Stimulated activated effector memory CD8-positive, alpha-beta T cell treated with anti-CD3 and anti-CD28 coated beads, Interleukin-12 subunit alpha, Interleukin-12 subunit beta, amount 100 ng/mL, for 72 hours (primary cell): ENCODE data around the gene PTPN23.
"Not testable (repeated sequence)": the region's sequence is repeated elsewhere in the genome, so short reads cannot be mapped to it uniquely, and the experiment has no call there.

Source experiments
- ATAC-seq: fragments of 150-1000 bp; cut with Tn5 transposase; 2 replicates; pipeline ENCODE4 v1.10.0; 2021
- DNase-seq, 2 donors: peaks; one replicate each; pipeline ENCODE4 v3.0.0; 2021 to 2022; ENCODE audit warnings: low spot score in 2 of 2
- H3K27ac Mint-ChIP-seq: one replicate; pipeline ENCODE4 v1.8.0; 2022; ENCODE audit warnings: mild to moderate bottlenecking, mixed read lengths
- H3K36me3 Mint-ChIP-seq: one replicate; pipeline ENCODE4 v1.8.0; 2022; ENCODE audit warnings: mild to moderate bottlenecking, mixed read lengths
- H3K4me1 Mint-ChIP-seq: one replicate; pipeline ENCODE4 v1.8.0; 2022; ENCODE audit warnings: mixed read lengths
- H3K4me3 Mint-ChIP-seq: one replicate; pipeline ENCODE4 v1.8.0; 2022; ENCODE audit warnings: mild to moderate bottlenecking, mixed read lengths
- H3K9me3 Mint-ChIP-seq: one replicate; pipeline ENCODE4 v1.8.0; 2022; ENCODE audit warnings: mixed read lengths

The PTPN23 gene

DNA sequence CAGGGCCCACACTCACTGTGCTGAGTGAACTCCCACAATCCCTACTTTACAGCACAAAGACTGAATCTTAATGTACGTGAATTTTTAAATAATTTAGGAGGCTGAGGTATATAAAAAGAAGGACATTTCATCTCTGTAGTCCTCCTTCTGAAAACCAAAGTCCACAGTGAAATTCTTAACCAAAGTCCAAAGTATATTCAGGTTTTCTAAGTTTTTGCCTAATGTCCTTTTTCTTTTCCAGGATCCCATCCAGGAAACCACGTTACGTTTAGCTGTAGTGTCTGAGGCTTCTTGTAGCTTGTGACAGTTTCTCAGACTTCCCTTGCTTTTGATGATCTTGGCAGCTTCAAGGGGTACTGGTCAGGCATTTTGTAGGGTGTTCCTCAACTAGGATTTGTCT is 50.4 kb downstream of the PTPN23 start:
- no peak for DNase-seq
- H3K4me3 Mint-ChIP-seq = no peak overlapping the region
- no peaks in the 10 kb centered on the region for H3K9me3 Mint-ChIP-seq
- ATAC-seq = no peak
- H3K36me3 Mint-ChIP-seq = peaks cover 40% of the 10 kb centered on the region
- H3K27ac Mint-ChIP-seq = peak overlapping the region; percentile 53
- H3K4me1 Mint-ChIP-seq = peaks cover 7% of the 10 kb centered on the region

DNA sequence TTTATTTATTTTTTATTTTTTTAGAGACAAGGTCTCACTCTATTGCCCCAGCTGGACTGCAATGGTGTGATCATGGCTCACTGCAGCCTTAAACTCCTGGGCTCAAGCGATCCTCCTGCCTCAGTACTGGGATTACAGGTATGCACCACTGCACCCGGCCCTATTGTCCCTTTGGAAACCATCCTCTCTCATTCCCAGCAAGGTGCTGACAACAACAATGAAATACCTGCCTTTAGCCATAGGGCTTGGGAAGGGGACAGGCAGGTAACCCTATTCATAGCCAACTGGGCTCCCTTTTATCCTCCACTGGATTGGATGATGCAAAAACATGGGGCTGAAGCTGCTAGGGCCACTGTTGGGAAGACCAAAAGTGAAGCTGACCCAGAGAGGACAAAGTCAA is 51.9 kb downstream of the PTPN23 start:
- Mint-ChIP-seq H3K4me3 (no peak overlapping the region), H3K27ac (peak overlapping the region; percentile 0), H3K36me3 (peaks cover 49% of the 10 kb centered on the region), H3K9me3 (no peaks in the 10 kb centered on the region), H3K4me1 (peaks cover 7% of the 10 kb centered on the region)
- ATAC-seq = no peak
- DNase-seq = no peak

GRCh38 chr3:47433796-47434195 is 53.0 kb downstream of the PTPN23 start:
- ATAC-seq = no peak
- H3K36me3 Mint-ChIP-seq = peaks cover 59% of the 10 kb centered on the region
- no peak for DNase-seq
- no peaks in the 10 kb centered on the region for H3K9me3 Mint-ChIP-seq
- H3K27ac Mint-ChIP-seq = peak overlapping the region; percentile 0
- peaks cover 7% of the 10 kb centered on the region for H3K4me1 Mint-ChIP-seq
- H3K4me3 Mint-ChIP-seq = no peak overlapping the region

GRCh38 chr3:47434849-47435248 is 54.0 kb downstream of the PTPN23 start:
- no peak overlapping the region for H3K4me3 Mint-ChIP-seq
- ATAC-seq (no peak), DNase-seq (no peak)
- peaks cover 7% of the 10 kb centered on the region for H3K4me1 Mint-ChIP-seq
- no peaks in the 10 kb centered on the region for H3K9me3 Mint-ChIP-seq
- peaks cover 69% of the 10 kb centered on the region for H3K36me3 Mint-ChIP-seq
- no peak overlapping the region for H3K27ac Mint-ChIP-seq

DNA sequence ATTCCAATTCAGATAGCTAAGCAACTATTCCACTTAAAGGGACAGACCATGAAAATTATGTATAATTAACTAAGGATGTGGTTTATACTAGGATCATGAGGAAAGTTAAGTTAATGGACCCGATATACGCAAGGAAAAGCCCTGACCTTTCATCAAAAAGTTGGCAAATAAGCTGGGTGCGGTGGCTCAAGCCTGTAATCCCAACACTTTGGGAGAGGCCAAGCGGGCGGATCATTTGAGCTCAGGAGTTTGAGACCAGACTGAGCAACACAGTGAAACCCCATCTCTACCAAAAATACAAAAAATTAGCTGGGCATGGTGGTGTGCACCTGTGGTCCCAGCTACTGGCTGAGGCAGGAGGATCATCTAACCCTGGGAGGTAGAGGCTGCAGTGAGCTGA is 55.4 kb downstream of the PTPN23 start:
- DNase-seq = no peak
- no peak overlapping the region for H3K27ac Mint-ChIP-seq
- no peak for ATAC-seq
- H3K36me3 Mint-ChIP-seq = peaks cover 82% of the 10 kb centered on the region
- H3K4me3 Mint-ChIP-seq = no peak overlapping the region
- no peaks in the 10 kb centered on the region for H3K4me1 Mint-ChIP-seq
- no peaks in the 10 kb centered on the region for H3K9me3 Mint-ChIP-seq

- H3K4me3 Mint-ChIP-seq = no peak overlapping the region
- peak overlapping the region; percentile 74 for H3K27ac Mint-ChIP-seq
- no peak for ATAC-seq
- no peaks in the 10 kb centered on the region for H3K9me3 Mint-ChIP-seq
- H3K4me1 Mint-ChIP-seq = peaks cover 12% of the 10 kb centered on the region
- no peak for DNase-seq
- H3K36me3 Mint-ChIP-seq = peaks cover 58% of the 10 kb centered on the region
Measured at GRCh38 chr3:47440131-47440530, 59.3 kb downstream of the PTPN23 start.

GRCh38 chr3:47441796-47442551 is 61.2 kb downstream of the PTPN23 start:
- Mint-ChIP-seq H3K9me3 (no peaks in the 10 kb centered on the region), H3K27ac (peak overlapping the region; percentile 26), H3K4me1 (peaks cover 12% of the 10 kb centered on the region), H3K4me3 (no peak overlapping the region), H3K36me3 (peaks cover 62% of the 10 kb centered on the region)
- no peak for DNase-seq
- no peak for ATAC-seq

DNA sequence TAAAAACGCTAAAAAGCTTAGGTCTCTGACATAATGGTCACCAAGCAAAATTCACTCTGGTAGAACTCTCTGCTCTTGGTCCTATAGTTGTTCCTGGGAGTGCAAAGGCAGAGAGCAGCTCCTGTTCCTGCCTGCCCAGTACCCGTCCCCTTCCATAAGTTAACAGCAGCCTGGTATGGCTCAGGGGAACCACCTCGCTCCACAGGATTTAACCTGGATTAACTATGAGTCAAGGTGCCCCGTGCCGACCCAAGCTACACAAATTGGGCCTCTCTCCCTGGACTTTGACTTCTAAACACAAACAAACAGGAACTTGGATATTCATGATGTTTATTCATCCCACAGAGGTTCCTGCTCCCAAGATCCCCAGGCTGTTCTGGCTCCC is 62.8 kb downstream of the PTPN23 start:
- DNase-seq = no peak
- Mint-ChIP-seq H3K4me3 (no peak overlapping the region), H3K27ac (peak overlapping the region; percentile 76), H3K36me3 (peaks cover 49% of the 10 kb centered on the region), H3K4me1 (peaks cover 18% of the 10 kb centered on the region), H3K9me3 (peaks cover 3% of the 10 kb centered on the region)
- no peak for ATAC-seq

- Mint-ChIP-seq H3K27ac (peak overlapping the region; percentile 76), H3K4me3 (no peak overlapping the region), H3K4me1 (peaks cover 22% of the 10 kb centered on the region), H3K9me3 (peaks cover 3% of the 10 kb centered on the region), H3K36me3 (peaks cover 44% of the 10 kb centered on the region)
- DNase-seq (no peak), ATAC-seq (no peak)
Measured at GRCh38 chr3:47444103-47444502, 63.3 kb downstream of the PTPN23 start.

- no peak overlapping the region for H3K4me3 Mint-ChIP-seq
- H3K27ac Mint-ChIP-seq = peak overlapping the region; percentile 56
Measured at GRCh38 chr3:47452453-47453215, 71.8 kb downstream of the PTPN23 start.

GRCh38 chr3:47455806-47456452 is 75.1 kb downstream of the PTPN23 start:
- Mint-ChIP-seq H3K27ac (peak overlapping the region; percentile 30), H3K4me1 (peaks cover 13% of the 10 kb centered on the region), H3K9me3 (peaks cover 4% of the 10 kb centered on the region), H3K4me3 (no peak overlapping the region), H3K36me3 (no peaks in the 10 kb centered on the region)
- ATAC-seq = no peak
- DNase-seq = no peak

More at GRCh38 chr3:47452453-47453215, 71.8 kb downstream of the PTPN23 start:
- H3K4me1 Mint-ChIP-seq = peaks cover 23% of the 10 kb centered on the region
- DNase-seq (no peak), ATAC-seq (no peak)
- H3K9me3 Mint-ChIP-seq = peaks cover 3% of the 10 kb centered on the region
- H3K36me3 Mint-ChIP-seq = no peaks in the 10 kb centered on the region

GRCh38 chr3:47456984-47457383 is 76.2 kb downstream of the PTPN23 start:
- H3K4me1 Mint-ChIP-seq = peaks cover 8% of the 10 kb centered on the region
- peak overlapping the region; percentile 52 for H3K27ac Mint-ChIP-seq
- DNase-seq = no peak
- H3K36me3 Mint-ChIP-seq = no peaks in the 10 kb centered on the region
- ATAC-seq = no peak
- peaks cover 4% of the 10 kb centered on the region for H3K9me3 Mint-ChIP-seq
- H3K4me3 Mint-ChIP-seq = no peak overlapping the region

- ATAC-seq, H3K4me3 Mint-ChIP-seq, DNase-seq, H3K9me3 Mint-ChIP-seq, H3K27ac Mint-ChIP-seq, H3K36me3 Mint-ChIP-seq: not testable (repeated sequence)
- peaks cover 14% of the 10 kb centered on the region for H3K4me1 Mint-ChIP-seq
Measured at GRCh38 chr3:47459534-47460085, 78.8 kb downstream of the PTPN23 start.
